Calu3 (cell line): ENCODE results near the gene RNF14. TPM values are rescaled to one million over a fixed set of nuclear protein-coding genes. Genes with fewer than 3 reads are reported as not detected.

Source experiments
- BruUV-seq: library from RNA; stranded (reverse); fragments of 400-500 nt; replicated peaks from 2 replicates; lab custom pipeline; 2021; lab: Mats Ljungman, UMichigan
- CTCF ChIA-PET: fragments of 300-600 bp; sonication (Branson Sonifier 250); formaldehyde crosslinking; loops from one replicate; lab custom pipeline; 2022; ENCODE audit warnings: antibody characterized with exemption; lab: Charles Lee
- DNase-seq: peaks from one replicate; pipeline ENCODE4 v3.0.0; 2022
- H3K27ac Mint-ChIP-seq: one replicate; pipeline ENCODE4 v1.8.0; 2022; ENCODE audit warnings: mixed read lengths; ENCODE audit not compliant: unreplicated experiment
- H3K27me3 Mint-ChIP-seq: one replicate; pipeline ENCODE4 v1.8.0; 2022; ENCODE audit warnings: mixed read lengths; ENCODE audit not compliant: unreplicated experiment
- H3K36me3 Mint-ChIP-seq: one replicate; pipeline ENCODE4 v1.8.0; 2022; ENCODE audit warnings: mild to moderate bottlenecking, moderate library complexity, mixed read lengths; ENCODE audit not compliant: insufficient read depth, unreplicated experiment
- H3K4me1 Mint-ChIP-seq: one replicate; pipeline ENCODE4 v1.8.0; 2022; ENCODE audit warnings: mild to moderate bottlenecking, low read depth, mixed read lengths; ENCODE audit not compliant: unreplicated experiment
- H3K4me3 Mint-ChIP-seq: one replicate; pipeline ENCODE4 v1.8.0; 2022; ENCODE audit warnings: mild to moderate bottlenecking, low read depth, moderate library complexity, mixed read lengths; ENCODE audit not compliant: unreplicated experiment
- H3K9me3 Mint-ChIP-seq: one replicate; pipeline ENCODE4 v1.8.0; 2022; ENCODE audit warnings: low read depth, mixed read lengths; ENCODE audit not compliant: unreplicated experiment
- CTCF ChIP-seq: fragments of 200-600 bp; IDR thresholded peaks from one replicate; pipeline ENCODE4 v1.8.0; 2022; ENCODE audit warnings: antibody characterized with exemption; ENCODE audit not compliant: unreplicated experiment
- intact Hi-C: fragments of 100-400 bp; cut with micrococcal nuclease; formaldehyde crosslinking; loops from one replicate; pipeline ENCODE4 v1.10.0; 2022; ENCODE audit not compliant: unreplicated experiment
- total RNA-seq: library from RNA; stranded (reverse); gene quantifications from 2 replicates; pipeline ENCODE4 v1.2.3, GENCODE V29; 2022

Gene RNF14
- total RNA-seq, 1 experiment from 2014 or later: 32.2 TPM

GRCh38 chr5:142023836-142024235 lies 54.9 kb downstream of the RNF14 start:
- intact Hi-C loops: no loop called here
- Mint-ChIP-seq H3K4me1 (peaks cover 10% of the 10 kb centered on the region), H3K36me3 (peaks cover 6% of the 10 kb centered on the region), H3K4me3 (no peak overlapping the region), H3K27ac (no peak overlapping the region), H3K9me3 (no peaks in the 10 kb centered on the region), H3K27me3 (no peaks in the 10 kb centered on the region)
- TF ChIP-seq CTCF: no peak
- CTCF ChIA-PET: interaction anchor here (1.7 to 2.3 kb wide), 2 partner anchors 8 to 87 kb away, joined by 5 to 14 read pairs; no protein-coding TSS in a partner anchor
- BruUV-seq: no TSS peak
- DNase-seq: no peak

- Mint-ChIP-seq H3K36me3 (peaks cover 6% of the 10 kb centered on the region), H3K4me3 (peak overlapping the region; percentile 79), H3K4me1 (peaks cover 10% of the 10 kb centered on the region), H3K9me3 (no peaks in the 10 kb centered on the region), H3K27ac (peak overlapping the region; percentile 68), H3K27me3 (no peaks in the 10 kb centered on the region)
- CTCF ChIA-PET: interaction anchor here (0.5 to 2.3 kb wide), 3 partner anchors 9 to 135 kb away, joined by 4 to 14 read pairs (median 5); no protein-coding TSS in a partner anchor
- intact Hi-C loops: no loop called here
- no TSS peak for BruUV-seq
- peak; percentile 85 for DNase-seq
- no peak for TF ChIP-seq CTCF
Observed at GRCh38 chr5:142024771-142025304, 55.9 kb downstream of the RNF14 start.

- CTCF ChIA-PET: interaction anchor here (2.3 kb wide), 1 partner anchor 10 kb away, joined by 14 read pairs; no protein-coding TSS in a partner anchor
- intact Hi-C loops: no loop called here
- H3K9me3 Mint-ChIP-seq: no peaks in the 10 kb centered on the region
- no peak for DNase-seq
- peaks cover 2% of the 10 kb centered on the region for H3K27me3 Mint-ChIP-seq
- H3K4me3 Mint-ChIP-seq: peak overlapping the region; percentile 79
- H3K36me3 Mint-ChIP-seq: peaks cover 6% of the 10 kb centered on the region
- no peak overlapping the region for H3K27ac Mint-ChIP-seq
- no TSS peak for BruUV-seq
- no peak for TF ChIP-seq CTCF
- H3K4me1 Mint-ChIP-seq: peaks cover 10% of the 10 kb centered on the region
Observed at GRCh38 chr5:142025637-142026036, 56.7 kb downstream of the RNF14 start.

GRCh38 chr5:142032150-142032549 lies 63.2 kb downstream of the RNF14 start:
- TF ChIP-seq CTCF: no peak
- H3K9me3 Mint-ChIP-seq: no peaks in the 10 kb centered on the region
- no peak for DNase-seq
- no peak overlapping the region for H3K27ac Mint-ChIP-seq
- peaks cover 8% of the 10 kb centered on the region for H3K27me3 Mint-ChIP-seq
- H3K4me3 Mint-ChIP-seq: no peak overlapping the region
- CTCF ChIA-PET: no interaction called here
- no TSS peak for BruUV-seq
- intact Hi-C loops: no loop called here
- no peaks in the 10 kb centered on the region for H3K36me3 Mint-ChIP-seq
- H3K4me1 Mint-ChIP-seq: peaks cover 2% of the 10 kb centered on the region
